Bronchial smooth muscle cell (primary cell): ENCODE measurements around the gene TFCP2L1. TPM values are rescaled to one million over a fixed set of nuclear protein-coding genes. Genes with fewer than 3 reads are reported as not detected.

Source experiments
- total RNA-seq: library from RNA; depleted of rRNA; stranded (reverse); fragments of >200 nt; gene quantifications from 2 replicates; pipeline ENCODE4 v1.2.1, GENCODE V29; 2014

Gene TFCP2L1, protein sequence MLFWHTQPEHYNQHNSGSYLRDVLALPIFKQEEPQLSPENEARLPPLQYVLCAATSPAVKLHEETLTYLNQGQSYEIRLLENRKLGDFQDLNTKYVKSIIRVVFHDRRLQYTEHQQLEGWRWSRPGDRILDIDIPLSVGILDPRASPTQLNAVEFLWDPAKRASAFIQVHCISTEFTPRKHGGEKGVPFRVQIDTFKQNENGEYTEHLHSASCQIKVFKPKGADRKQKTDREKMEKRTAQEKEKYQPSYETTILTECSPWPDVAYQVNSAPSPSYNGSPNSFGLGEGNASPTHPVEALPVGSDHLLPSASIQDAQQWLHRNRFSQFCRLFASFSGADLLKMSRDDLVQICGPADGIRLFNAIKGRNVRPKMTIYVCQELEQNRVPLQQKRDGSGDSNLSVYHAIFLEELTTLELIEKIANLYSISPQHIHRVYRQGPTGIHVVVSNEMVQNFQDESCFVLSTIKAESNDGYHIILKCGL
- not detected in 2 replicates for total RNA-seq

DNA sequence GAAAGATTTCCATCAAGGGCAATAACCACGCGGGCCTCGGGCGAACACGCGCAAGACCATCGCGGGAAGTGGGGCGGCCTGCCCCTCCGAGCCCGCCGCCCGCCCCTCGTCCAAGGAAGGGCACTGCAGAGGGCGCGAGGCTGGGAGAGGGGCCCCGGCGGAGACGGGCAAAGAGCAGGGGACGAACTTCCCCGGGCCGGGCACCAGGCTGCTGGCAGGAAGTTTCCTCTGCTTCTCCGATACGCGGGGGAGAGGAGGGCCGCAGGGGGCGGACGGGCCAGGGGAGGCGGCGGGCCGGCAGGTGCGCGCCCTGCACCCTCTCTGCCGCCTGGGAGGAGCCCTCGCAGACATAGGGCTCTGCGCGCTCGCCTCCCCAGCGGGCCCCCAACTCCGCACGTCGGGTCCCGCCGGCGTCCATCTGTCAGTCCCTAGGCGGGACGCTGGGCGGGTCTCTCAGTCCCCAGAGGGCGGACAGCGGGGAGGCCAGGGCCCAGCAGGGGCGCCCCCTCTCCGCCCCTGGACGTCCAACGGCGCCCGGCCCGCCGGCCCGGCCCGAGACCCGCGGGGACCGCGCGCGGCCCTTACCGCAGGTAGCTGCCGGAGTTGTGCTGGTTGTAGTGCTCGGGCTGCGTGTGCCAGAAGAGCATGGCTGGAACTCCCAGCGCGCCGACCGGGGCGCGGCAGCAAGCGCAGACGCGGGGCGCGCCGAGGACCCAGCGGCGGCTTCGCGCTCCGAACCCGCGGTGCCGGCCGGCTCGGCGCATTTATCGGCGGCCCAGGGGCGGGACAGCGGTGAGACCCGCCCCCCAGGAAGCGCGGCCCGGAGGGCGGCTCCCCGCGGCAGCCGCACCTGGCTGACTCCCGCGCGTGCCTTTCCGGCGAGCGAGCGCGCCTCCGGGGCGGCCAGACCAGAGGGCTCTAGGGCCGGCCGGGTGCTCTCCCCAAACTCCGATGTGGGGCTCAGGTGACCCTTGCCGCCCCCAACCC is at the start of gene TFCP2L1:
TFCP2L1 (minus strand) TSS at position 740 of the 987 bp plus-strand sequence; CDS start at position 647, 93 bp downstream.

Other genes with a start within 250 kb of the TFCP2L1 start
- under 0.01 TPM in 2 replicates for gene RNU4ATAC, start 245.7 kb upstream of the TFCP2L1 start, total RNA-seq